HFFc6 (cell line): Measurements from ENCODE around the gene RBPJL. TPM values are rescaled to one million over a fixed set of nuclear protein-coding genes. Genes with fewer than 3 reads are reported as not detected.

ENCODE experiments used
- DNase-seq: peaks from one replicate; pipeline ENCODE4 v3.0.0-alpha.2; 2018
- H3K27ac Mint-ChIP-seq: 2 replicates; pipeline ENCODE4 v1.8.0; 2020; ENCODE audit warnings: mild to moderate bottlenecking, mixed read lengths
- H3K27me3 Mint-ChIP-seq: 2 replicates; pipeline ENCODE4 v1.8.0; 2021; ENCODE audit warnings: mild to moderate bottlenecking, moderate library complexity, mixed read lengths; ENCODE audit not compliant: insufficient read depth
- H3K36me3 Mint-ChIP-seq: 2 replicates; pipeline ENCODE4 v1.8.0; 2021; ENCODE audit warnings: low read depth, mixed read lengths
- H3K4me1 Mint-ChIP-seq: 2 replicates; pipeline ENCODE4 v1.8.0; 2020; ENCODE audit warnings: low read depth, mixed read lengths
- H3K4me3 Mint-ChIP-seq: 2 replicates; pipeline ENCODE4 v1.8.0; 2020; ENCODE audit warnings: mild to moderate bottlenecking, moderate library complexity, mixed read lengths
- H3K9me3 Mint-ChIP-seq: 2 replicates; pipeline ENCODE4 v1.8.0; 2020; ENCODE audit warnings: mild to moderate bottlenecking, mixed read lengths
- total RNA-seq, 6 experiments: library from RNA; stranded (reverse); fragmentation: NEBNext Ultra II Directional; extraction: Animal tissue kit (Norgen Biotek cat#: 25700); gene quantifications; 2 replicates in 1 of 6; 3 replicates in 5 of 6; pipeline ENCODE4 v1.2.3, GENCODE V29; 2021
- TF ChIP-seq, protein P1 (sequence below): fragments of 200-600 bp; sonication (generic); IDR thresholded peaks from 2 replicates; pipeline ENCODE4 v1.5.0; 2021; ENCODE audit warnings: antibody characterized with exemption, mild to moderate bottlenecking

RBPJL gene
- total RNA-seq, 6 experiments from 2014 or later, result not detected

GRCh38 chr20:45366631-45367030 is 60.0 kb downstream of the RBPJL start:
- H3K9me3 Mint-ChIP-seq, result no peaks in the 10 kb centered on the region
- no peak for DNase-seq
- H3K36me3 Mint-ChIP-seq, result peaks cover 5% of the 10 kb centered on the region
- H3K4me3 Mint-ChIP-seq, result no peak overlapping the region
- TF ChIP-seq, protein P1, sequence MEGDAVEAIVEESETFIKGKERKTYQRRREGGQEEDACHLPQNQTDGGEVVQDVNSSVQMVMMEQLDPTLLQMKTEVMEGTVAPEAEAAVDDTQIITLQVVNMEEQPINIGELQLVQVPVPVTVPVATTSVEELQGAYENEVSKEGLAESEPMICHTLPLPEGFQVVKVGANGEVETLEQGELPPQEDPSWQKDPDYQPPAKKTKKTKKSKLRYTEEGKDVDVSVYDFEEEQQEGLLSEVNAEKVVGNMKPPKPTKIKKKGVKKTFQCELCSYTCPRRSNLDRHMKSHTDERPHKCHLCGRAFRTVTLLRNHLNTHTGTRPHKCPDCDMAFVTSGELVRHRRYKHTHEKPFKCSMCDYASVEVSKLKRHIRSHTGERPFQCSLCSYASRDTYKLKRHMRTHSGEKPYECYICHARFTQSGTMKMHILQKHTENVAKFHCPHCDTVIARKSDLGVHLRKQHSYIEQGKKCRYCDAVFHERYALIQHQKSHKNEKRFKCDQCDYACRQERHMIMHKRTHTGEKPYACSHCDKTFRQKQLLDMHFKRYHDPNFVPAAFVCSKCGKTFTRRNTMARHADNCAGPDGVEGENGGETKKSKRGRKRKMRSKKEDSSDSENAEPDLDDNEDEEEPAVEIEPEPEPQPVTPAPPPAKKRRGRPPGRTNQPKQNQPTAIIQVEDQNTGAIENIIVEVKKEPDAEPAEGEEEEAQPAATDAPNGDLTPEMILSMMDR, result no peak
- peaks cover 14% of the 10 kb centered on the region for H3K4me1 Mint-ChIP-seq
- no peak overlapping the region for H3K27ac Mint-ChIP-seq
- H3K27me3 Mint-ChIP-seq, result peaks cover 5% of the 10 kb centered on the region; the same call in 1 of the 2 replicates

- TF ChIP-seq, protein P1, result no peak
- no peak overlapping the region for H3K4me3 Mint-ChIP-seq
- DNase-seq, result no peak
- H3K36me3 Mint-ChIP-seq, result peaks cover 5% of the 10 kb centered on the region
- peaks cover 5% of the 10 kb centered on the region; the same call in 1 of the 2 replicates for H3K27me3 Mint-ChIP-seq
- H3K9me3 Mint-ChIP-seq, result no peaks in the 10 kb centered on the region
- H3K27ac Mint-ChIP-seq, result no peak overlapping the region
- peaks cover 14% of the 10 kb centered on the region for H3K4me1 Mint-ChIP-seq
Observed at GRCh38 chr20:45367126-45367525, 60.5 kb downstream of the RBPJL start.

Other genes starting within 250 kb of the RBPJL start
- gene KCNS1, start 205.7 kb upstream of the RBPJL start, total RNA-seq, result under 1 TPM; 0.46 to 0.95 (median 0.73) TPM
- not detected for gene WFDC5, start 191.7 kb upstream of the RBPJL start, total RNA-seq
- gene WFDC12, start 182.4 kb upstream of the RBPJL start, total RNA-seq, result not detected
- not detected for gene PI3, start 131.9 kb upstream of the RBPJL start, total RNA-seq
- gene SEMG1, start 99.8 kb upstream of the RBPJL start, total RNA-seq, result not detected
- gene SEMG2, start 85.5 kb upstream of the RBPJL start, total RNA-seq, result not detected
- under 1 TPM in 2 of 6 experiments, not detected in 4; 0.33 to 0.66 TPM for gene SLPI, start 52.3 kb upstream of the RBPJL start, total RNA-seq
- not detected for gene MATN4, start 1.5 kb downstream of the RBPJL start, total RNA-seq
- gene SDC4, start 41.6 kb downstream of the RBPJL start, total RNA-seq, result 100 to 1,000 TPM; 122 to 146 (median 135) TPM
- gene SYS1, start 56.3 kb downstream of the RBPJL start, total RNA-seq, result 10 to 100 TPM; 22.9 to 34.1 (median 27.6) TPM
- not detected for gene TP53TG5, start 71.5 kb downstream of the RBPJL start, total RNA-seq
- 10 to 100 TPM; 15.2 to 19.5 (median 19.0) TPM for gene DBNDD2, start 101.4 kb downstream of the RBPJL start, total RNA-seq
- 10 to 100 TPM; 76.7 to 94.0 (median 81.8) TPM for gene PIGT, start 109.3 kb downstream of the RBPJL start, total RNA-seq
- gene WFDC2, start 162.9 kb downstream of the RBPJL start, total RNA-seq, result under 1 TPM in 1 of 6 experiments, not detected in 5; 0.97 TPM
- not detected for gene SPINT3, start 208.8 kb downstream of the RBPJL start, total RNA-seq
- not detected for gene WFDC6, start 232.6 kb downstream of the RBPJL start, total RNA-seq
- not detected for gene EPPIN, start 240.6 kb downstream of the RBPJL start, total RNA-seq